Naive thymus-derived CD4-positive, alpha-beta T cell (primary cell): Measurements from ENCODE around the gene UMAD1. TPM values are rescaled to one million over a fixed set of nuclear protein-coding genes. Genes with fewer than 3 reads are reported as not detected.
A peak's percentile ranks its signal among the peaks of the same experiment; 100 is the strongest.
"Not testable (repeated sequence)": the region's sequence is repeated elsewhere in the genome, so short reads cannot be mapped to it uniquely, and the experiment has no call there.

ENCODE experiments used
- ATAC-seq: fragments of 150-1000 bp; cut with Tn5 transposase; 2 replicates; pipeline ENCODE4 v1.10.0; 2021; ENCODE audit warnings: mild to moderate bottlenecking, moderate library complexity
- CTCF ChIA-PET: fragments of 350-600 bp; sonication (Branson Sonifier 250); formaldehyde crosslinking; loops from one replicate; lab custom pipeline; 2021; ENCODE audit warnings: antibody characterized with exemption; lab: Charles Lee
- POLR2A ChIA-PET: fragments of 350-600 bp; sonication (Branson Sonifier 250); formaldehyde crosslinking; loops from one replicate; lab custom pipeline; 2021; ENCODE audit warnings: antibody characterized with exemption, inconsistent platforms; lab: Charles Lee
- DNase-seq, 9 donors: peaks; one replicate each; pipeline versions ENCODE4 v3.0.0 to v3.0.0-alpha.2; 2020 to 2022; ENCODE audit warnings: mixed read lengths in 1 of 9
- H3K27ac ChIP-seq: one replicate; pipeline ENCODE4 v1.7.0; 2013; ENCODE audit warnings: mild to moderate bottlenecking, low read depth, low read length, moderate library complexity
- H3K27me3 ChIP-seq, 2 donors: one replicate each; pipeline ENCODE4 v1.7.0; 2013; ENCODE audit warnings: low read length in 2 of 2, mild to moderate bottlenecking in 2 of 2, moderate library complexity in 2 of 2; ENCODE audit not compliant: control insufficient read depth in 2 of 2, insufficient read depth in 2 of 2
- H3K36me3 ChIP-seq, 3 experiments: 1 replicate in 2 of 3; 2 replicates in 1 of 3; pipeline ENCODE4 v1.7.0; 2013; ENCODE audit warnings: low read length in 3 of 3, mild to moderate bottlenecking in 3 of 3, moderate library complexity in 1 of 3; ENCODE audit not compliant: insufficient read depth in 3 of 3, control insufficient read depth in 2 of 3
- H3K4me1 ChIP-seq, 2 donors: one replicate each; pipeline ENCODE4 v1.7.0; 2013; ENCODE audit warnings: low read length in 2 of 2, mild to moderate bottlenecking in 2 of 2, moderate library complexity in 1 of 2; ENCODE audit not compliant: control insufficient read depth in 2 of 2, insufficient read depth in 2 of 2
- H3K4me3 ChIP-seq: 2 replicates; pipeline ENCODE4 v1.7.0; 2013; ENCODE audit warnings: mild to moderate bottlenecking, low read length
- H3K9me3 ChIP-seq, 3 experiments: 1 replicate in 2 of 3; 2 replicates in 1 of 3; pipeline ENCODE4 v1.7.0; 2013; ENCODE audit warnings: low read length in 3 of 3; ENCODE audit not compliant: control insufficient read depth in 2 of 3
- H3K27ac Mint-ChIP-seq, 9 donors: one replicate each; pipeline ENCODE4 v1.8.0; 2020 to 2022; ENCODE audit warnings: mixed read lengths in 9 of 9, mild to moderate bottlenecking in 8 of 9, moderate library complexity in 5 of 9, inconsistent platforms in 2 of 9
- H3K27me3 Mint-ChIP-seq, 5 donors: one replicate each; pipeline ENCODE4 v1.8.0; 2021 to 2022; ENCODE audit warnings: mixed read lengths in 5 of 5, mild to moderate bottlenecking in 1 of 5
- H3K36me3 Mint-ChIP-seq, 5 donors: one replicate each; pipeline ENCODE4 v1.8.0; 2020 to 2022; ENCODE audit warnings: mixed read lengths in 5 of 5, mild to moderate bottlenecking in 3 of 5, inconsistent platforms in 1 of 5
- H3K4me1 Mint-ChIP-seq, 7 donors: one replicate each; pipeline ENCODE4 v1.8.0; 2020 to 2022; ENCODE audit warnings: mixed read lengths in 7 of 7, mild to moderate bottlenecking in 3 of 7, inconsistent platforms in 1 of 7
- H3K4me3 Mint-ChIP-seq, 10 donors: one replicate each; pipeline ENCODE4 v1.8.0; 2020 to 2022; ENCODE audit warnings: mild to moderate bottlenecking in 10 of 10, mixed read lengths in 10 of 10, moderate library complexity in 6 of 10, inconsistent platforms in 2 of 10
- H3K9me3 Mint-ChIP-seq, 11 donors: one replicate each; pipeline ENCODE4 v1.8.0; 2020 to 2022; ENCODE audit warnings: mixed read lengths in 11 of 11, mild to moderate bottlenecking in 4 of 11, inconsistent platforms in 1 of 11, moderate library complexity in 1 of 11
- intact Hi-C, 2 donors: fragments of 100-400 bp; cut with micrococcal nuclease; formaldehyde crosslinking; loops; one replicate each; pipeline ENCODE4 v1.15.1; 2023
- polyA plus RNA-seq, 2 donors: library from polyadenylated mRNA; unstranded; fragments of 300-500 nt; fragmentation: Illumina TruSeq; gene quantifications; one replicate each; pipeline ENCODE4 v1.2.3, GENCODE V29; 2021
- total RNA-seq, 6 experiments: library from RNA in 5 of 6; stranded (reverse) in 5 of 6; gene quantifications; 1 replicate in 5 of 6; 2 replicates in 1 of 6; pipeline ENCODE4 v1.2.3 and lab custom pipeline; 2021 to 2026

The UMAD1 gene
- total and polyA plus RNA-seq, 7 experiments from 2014 or later = 11.4 to 28.6 (median 25.2) TPM

GRCh38 chr7:7656459-7656858 lies 15.9 kb downstream of the UMAD1 start:
- ATAC-seq, CTCF ChIA-PET: not testable (repeated sequence)

GRCh38 chr7:7662527-7662926 lies 22.0 kb downstream of the UMAD1 start:
- ChIA-PET POLR2A (interaction anchor here (0.7 kb wide), 1 partner anchor 385 kb away, joined by 3 read pairs; no protein-coding TSS in a partner anchor), CTCF (no interaction called here)
- ATAC-seq (no peak), DNase-seq (no peak)
- peaks cover 6 to 34% (median 13%) of the 10 kb centered on the region in 11 donors for H3K9me3 Mint-ChIP-seq
- Histone ChIP-seq H3K4me1 (no peaks in the 10 kb centered on the region), H3K9me3 (no peaks in the 10 kb centered on the region), H3K27ac (no peak overlapping the region), H3K27me3 (no peaks in the 10 kb centered on the region), H3K4me3 (no peak overlapping the region), H3K36me3 (no peaks in the 10 kb centered on the region)
- H3K27me3 Mint-ChIP-seq = no peaks in the 10 kb centered on the region
- H3K27ac Mint-ChIP-seq = no peak overlapping the region
- peaks cover 17 to 35% (median 35%) of the 10 kb centered on the region in 5 donors for H3K36me3 Mint-ChIP-seq
- H3K4me1 Mint-ChIP-seq = peaks cover 6 to 60% (median 53%) of the 10 kb centered on the region in 7 donors
- no peak overlapping the region for H3K4me3 Mint-ChIP-seq
- intact Hi-C loops = no loop called here

More at GRCh38 chr7:7656459-7656858, 15.9 kb downstream of the UMAD1 start:
- H3K36me3 ChIP-seq, H3K27me3 ChIP-seq, intact Hi-C loops, H3K27ac Mint-ChIP-seq, H3K4me3 Mint-ChIP-seq, H3K4me1 ChIP-seq, DNase-seq, POLR2A ChIA-PET, H3K4me3 ChIP-seq, H3K9me3 ChIP-seq, H3K27me3 Mint-ChIP-seq, H3K27ac ChIP-seq: not testable (repeated sequence)
- Mint-ChIP-seq H3K4me1 (peaks cover 20 to 75% (median 69%) of the 10 kb centered on the region in 7 donors), H3K36me3 (peaks cover 17 to 48% (median 48%) of the 10 kb centered on the region in 5 donors), H3K9me3 (peaks cover 6 to 39% (median 16%) of the 10 kb centered on the region in 11 donors)

GRCh38 chr7:7664291-7664690 lies 23.7 kb downstream of the UMAD1 start:
- no peak for DNase-seq
- CTCF ChIA-PET = no interaction called here
- no peaks in the 10 kb centered on the region for H3K4me1 ChIP-seq
- no peaks in the 10 kb centered on the region for H3K36me3 ChIP-seq
- H3K27me3 Mint-ChIP-seq = no peaks in the 10 kb centered on the region
- no peak overlapping the region for H3K27ac ChIP-seq
- H3K4me1 Mint-ChIP-seq = peaks cover 6 to 52% (median 45%) of the 10 kb centered on the region in 7 donors
- no peaks in the 10 kb centered on the region for H3K27me3 ChIP-seq
- peaks cover 2 to 16% (median 7%) of the 10 kb centered on the region in 11 donors for H3K9me3 Mint-ChIP-seq
- intact Hi-C loops = no loop called here
- peaks cover 11 to 31% (median 22%) of the 10 kb centered on the region in 5 donors for H3K36me3 Mint-ChIP-seq
- H3K27ac Mint-ChIP-seq = peak overlapping the region in 3 of 9 donors; percentile 0 to 27 (median 2)
- POLR2A ChIA-PET = no interaction called here
- H3K9me3 ChIP-seq = no peaks in the 10 kb centered on the region
- no peak for ATAC-seq
- no peak overlapping the region for H3K4me3 Mint-ChIP-seq
- no peak overlapping the region for H3K4me3 ChIP-seq

- Mint-ChIP-seq H3K36me3 (peaks cover 5 to 24% (median 17%) of the 10 kb centered on the region in 5 donors), H3K27me3 (no peaks in the 10 kb centered on the region), H3K27ac (no peak overlapping the region), H3K4me3 (no peak overlapping the region), H3K4me1 (peaks cover 6 to 52% (median 44%) of the 10 kb centered on the region in 7 donors), H3K9me3 (peaks cover 0 to 9% (median 2%) of the 10 kb centered on the region in 11 donors)
- CTCF ChIA-PET = no interaction called here
- no peak for DNase-seq
- POLR2A ChIA-PET = no interaction called here
- H3K36me3 ChIP-seq = no peaks in the 10 kb centered on the region
- intact Hi-C loops = loop anchor here in 1 of 2 donors (5.0 kb wide), 1 partner anchor 48 kb away; no protein-coding TSS in a partner anchor
- H3K4me1 ChIP-seq = no peaks in the 10 kb centered on the region
- H3K9me3 ChIP-seq = no peaks in the 10 kb centered on the region
- no peak overlapping the region for H3K4me3 ChIP-seq
- ATAC-seq = no peak
- H3K27me3 ChIP-seq = no peaks in the 10 kb centered on the region
- no peak overlapping the region for H3K27ac ChIP-seq
Measured at GRCh38 chr7:7665031-7665430, 24.5 kb downstream of the UMAD1 start.

- ATAC-seq = no peak
- intact Hi-C loops = loop anchor here in 1 of 2 donors (5.0 kb wide), 1 partner anchor 50 kb away; no protein-coding TSS in a partner anchor
- CTCF ChIA-PET = interaction anchor here (2.2 kb wide), 1 partner anchor 14 kb away, joined by 5 read pairs; no protein-coding TSS in a partner anchor
- H3K9me3 ChIP-seq = no peaks in the 10 kb centered on the region
- Mint-ChIP-seq H3K9me3 (peaks cover 0 to 11% (median 0%) of the 10 kb centered on the region in 11 donors), H3K36me3 (peaks cover 3 to 22% (median 14%) of the 10 kb centered on the region in 5 donors), H3K4me3 (no peak overlapping the region), H3K27me3 (no peaks in the 10 kb centered on the region), H3K27ac (no peak overlapping the region), H3K4me1 (peaks cover 5 to 57% (median 50%) of the 10 kb centered on the region in 7 donors)
- no peak overlapping the region for H3K27ac ChIP-seq
- H3K36me3 ChIP-seq = no peaks in the 10 kb centered on the region
- H3K27me3 ChIP-seq = no peaks in the 10 kb centered on the region
- H3K4me3 ChIP-seq = no peak overlapping the region
- DNase-seq = no peak
- POLR2A ChIA-PET = interaction anchor here (0.6 to 1.6 kb wide), 2 partner anchors 27 to 1344 kb away, joined by 3 to 6 read pairs; partner anchors contain the start of gene UMAD1
- H3K4me1 ChIP-seq = no peaks in the 10 kb centered on the region
Measured at GRCh38 chr7:7667187-7667586, 26.6 kb downstream of the UMAD1 start.

GRCh38 chr7:7668706-7669105 lies 28.2 kb downstream of the UMAD1 start:
- Mint-ChIP-seq H3K27me3 (no peaks in the 10 kb centered on the region), H3K4me3 (no peak overlapping the region), H3K27ac (no peak overlapping the region), H3K36me3 (peaks cover 3 to 25% (median 17%) of the 10 kb centered on the region in 5 donors), H3K9me3 (peaks cover 0 to 13% (median 0%) of the 10 kb centered on the region in 11 donors), H3K4me1 (peaks cover 14 to 65% (median 57%) of the 10 kb centered on the region in 7 donors)
- CTCF ChIA-PET = interaction anchor here (1.2 kb wide), 1 partner anchor 13 kb away, joined by 4 read pairs; no protein-coding TSS in a partner anchor
- Histone ChIP-seq H3K9me3 (no peaks in the 10 kb centered on the region), H3K27ac (no peak overlapping the region), H3K4me1 (no peaks in the 10 kb centered on the region), H3K36me3 (no peaks in the 10 kb centered on the region), H3K4me3 (no peak overlapping the region), H3K27me3 (no peaks in the 10 kb centered on the region)
- DNase-seq (no peak), ATAC-seq (peak; percentile 50)
- POLR2A ChIA-PET = interaction anchor here (0.7 kb wide), 1 partner anchor 337 kb away, joined by 3 read pairs; no protein-coding TSS in a partner anchor
- intact Hi-C loops = loop anchor here in 1 of 2 donors (5.0 kb wide), 1 partner anchor 51 kb away; no protein-coding TSS in a partner anchor
